Activated CD8-positive, alpha-beta T cell treated with anti-CD3 and anti-CD28 coated beads for 36 hours (primary cell): ENCODE measurements around the gene RTP1. TPM values are rescaled to one million over a fixed set of nuclear protein-coding genes. Genes with fewer than 3 reads are reported as not detected.
"Not testable (repeated sequence)": the region's sequence is repeated elsewhere in the genome, so short reads cannot be mapped to it uniquely, and the experiment has no call there.

Source experiments
- ATAC-seq: fragments of 200-7000 bp; cut with Tn5 transposase; one replicate; pipeline ENCODE4 v1.10.0; 2021; ENCODE audit warnings: mild to moderate bottlenecking, moderate library complexity
- CTCF ChIA-PET: fragments of 350-600 bp; sonication (Branson Sonifier 250); formaldehyde crosslinking; loops from one replicate; lab custom pipeline; 2021; ENCODE audit warnings: antibody characterized with exemption; lab: Charles Lee
- POLR2A ChIA-PET: fragments of 350-600 bp; sonication (Branson Sonifier 250); formaldehyde crosslinking; loops from one replicate; lab custom pipeline; 2021; ENCODE audit warnings: antibody characterized with exemption; lab: Charles Lee
- DNase-seq: peaks from one replicate; pipeline ENCODE4 v3.0.0-alpha.2; 2020
- H3K27ac Mint-ChIP-seq: one replicate; pipeline ENCODE4 v1.8.0; 2021; ENCODE audit warnings: mild to moderate bottlenecking, mixed read lengths
- H3K27me3 Mint-ChIP-seq: one replicate; pipeline ENCODE4 v1.8.0; 2021; ENCODE audit warnings: mixed read lengths
- H3K36me3 Mint-ChIP-seq: one replicate; pipeline ENCODE4 v1.8.0; 2021; ENCODE audit warnings: low read depth, mixed read lengths
- H3K4me1 Mint-ChIP-seq: one replicate; pipeline ENCODE4 v1.8.0; 2021; ENCODE audit warnings: low read depth, mixed read lengths
- H3K4me3 Mint-ChIP-seq: one replicate; pipeline ENCODE4 v1.8.0; 2021; ENCODE audit warnings: mild to moderate bottlenecking, moderate library complexity, mixed read lengths
- H3K9me3 Mint-ChIP-seq: one replicate; pipeline ENCODE4 v1.8.0; 2021; ENCODE audit warnings: mixed read lengths
- intact Hi-C: fragments of 100-400 bp; cut with micrococcal nuclease; formaldehyde crosslinking; loops from one replicate; pipeline ENCODE4 v1.10.0; 2022
- total RNA-seq, 2 experiments: library from RNA; stranded (reverse); gene quantifications; one replicate each; pipeline ENCODE4 v1.2.3, GENCODE V29; 2021
- TF ChIP-seq, protein P1 (sequence below): fragments of 200-600 bp; IDR thresholded peaks from one replicate; pipeline ENCODE4 v1.8.0; 2022; ENCODE audit warnings: antibody characterized with exemption, mild to moderate bottlenecking

The RTP1 gene
- total RNA-seq, 2 experiments from 2014 or later, result not detected

DNA sequence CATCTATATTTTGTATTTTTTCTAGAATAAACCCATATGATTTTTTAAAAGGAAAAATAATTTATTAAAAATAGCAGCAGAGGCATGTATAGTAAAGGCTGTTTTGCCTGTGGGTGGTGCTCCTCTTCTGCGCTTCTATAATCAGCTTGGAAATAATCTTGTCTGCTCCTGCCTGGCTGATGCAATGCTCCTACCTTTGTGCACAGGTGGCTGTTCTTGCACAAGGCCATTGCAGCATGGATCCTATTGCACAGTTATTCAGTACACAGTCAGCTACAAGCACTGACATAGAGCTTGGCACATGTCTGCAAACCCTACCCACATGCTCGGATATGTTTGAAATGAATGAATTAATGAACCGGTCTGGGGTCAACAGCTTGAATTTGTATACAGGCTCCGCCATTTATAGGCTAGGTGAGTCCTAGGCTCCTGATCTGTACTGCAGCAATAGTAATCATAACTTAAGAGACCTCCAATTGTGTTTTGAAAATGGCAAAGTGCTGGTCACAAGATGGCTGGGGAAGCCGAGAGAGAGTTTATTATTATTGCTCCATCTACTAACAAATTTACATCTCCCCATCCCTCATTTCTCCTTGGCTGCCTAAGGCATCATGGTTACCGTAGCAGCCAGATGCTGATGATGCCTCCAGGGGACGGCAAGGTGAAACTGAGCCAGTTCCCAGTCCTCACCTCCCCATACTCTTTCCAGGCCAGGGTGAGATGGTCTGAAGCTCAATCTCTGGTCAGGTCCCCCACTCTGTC lies 532 bp upstream of the RTP1 start:
- no peak overlapping the region for H3K27ac Mint-ChIP-seq
- CTCF ChIA-PET, result no interaction called here

DNA sequence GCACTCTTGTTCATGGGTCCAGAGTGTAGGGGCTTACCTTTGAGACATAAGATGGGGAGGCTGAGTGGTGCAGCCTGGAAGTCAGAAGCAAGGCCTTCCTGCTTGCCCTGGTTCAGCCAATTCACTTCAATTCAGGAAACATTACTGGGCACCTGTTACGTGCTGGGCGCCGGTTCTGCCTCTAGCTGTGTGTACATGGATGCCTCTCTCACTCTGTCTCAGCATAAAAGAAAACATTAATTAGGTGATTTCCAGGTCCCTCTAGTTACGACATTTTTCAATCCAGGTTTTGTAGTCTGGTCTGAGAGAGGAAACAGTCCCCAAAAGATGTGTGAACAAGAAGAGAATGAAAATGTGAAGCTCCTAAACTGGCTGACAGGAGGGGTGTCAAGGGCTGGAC lies 1.2 kb downstream of the RTP1 start:
- Mint-ChIP-seq H3K27me3 (peaks cover 12% of the 10 kb centered on the region), H3K9me3 (no peaks in the 10 kb centered on the region), H3K4me1 (no peaks in the 10 kb centered on the region), H3K27ac (no peak overlapping the region), H3K36me3 (no peaks in the 10 kb centered on the region), H3K4me3 (no peak overlapping the region)
- intact Hi-C loops, result no loop called here
- no peak for ATAC-seq
- ChIA-PET POLR2A (no interaction called here), CTCF (no interaction called here)
- TF ChIP-seq, protein P1, sequence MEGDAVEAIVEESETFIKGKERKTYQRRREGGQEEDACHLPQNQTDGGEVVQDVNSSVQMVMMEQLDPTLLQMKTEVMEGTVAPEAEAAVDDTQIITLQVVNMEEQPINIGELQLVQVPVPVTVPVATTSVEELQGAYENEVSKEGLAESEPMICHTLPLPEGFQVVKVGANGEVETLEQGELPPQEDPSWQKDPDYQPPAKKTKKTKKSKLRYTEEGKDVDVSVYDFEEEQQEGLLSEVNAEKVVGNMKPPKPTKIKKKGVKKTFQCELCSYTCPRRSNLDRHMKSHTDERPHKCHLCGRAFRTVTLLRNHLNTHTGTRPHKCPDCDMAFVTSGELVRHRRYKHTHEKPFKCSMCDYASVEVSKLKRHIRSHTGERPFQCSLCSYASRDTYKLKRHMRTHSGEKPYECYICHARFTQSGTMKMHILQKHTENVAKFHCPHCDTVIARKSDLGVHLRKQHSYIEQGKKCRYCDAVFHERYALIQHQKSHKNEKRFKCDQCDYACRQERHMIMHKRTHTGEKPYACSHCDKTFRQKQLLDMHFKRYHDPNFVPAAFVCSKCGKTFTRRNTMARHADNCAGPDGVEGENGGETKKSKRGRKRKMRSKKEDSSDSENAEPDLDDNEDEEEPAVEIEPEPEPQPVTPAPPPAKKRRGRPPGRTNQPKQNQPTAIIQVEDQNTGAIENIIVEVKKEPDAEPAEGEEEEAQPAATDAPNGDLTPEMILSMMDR, result no peak
- DNase-seq, result no peak

More for the DNA sequence above, 532 bp upstream of the RTP1 start:
- H3K4me3 Mint-ChIP-seq, result no peak overlapping the region
- no peaks in the 10 kb centered on the region for H3K36me3 Mint-ChIP-seq
- TF ChIP-seq, protein P1, result no peak
- no peaks in the 10 kb centered on the region for H3K9me3 Mint-ChIP-seq
- no peaks in the 10 kb centered on the region for H3K4me1 Mint-ChIP-seq
- DNase-seq, result no peak
- peaks cover 15% of the 10 kb centered on the region for H3K27me3 Mint-ChIP-seq
- intact Hi-C loops, result no loop called here
- POLR2A ChIA-PET, result no interaction called here
- no peak for ATAC-seq

DNA sequence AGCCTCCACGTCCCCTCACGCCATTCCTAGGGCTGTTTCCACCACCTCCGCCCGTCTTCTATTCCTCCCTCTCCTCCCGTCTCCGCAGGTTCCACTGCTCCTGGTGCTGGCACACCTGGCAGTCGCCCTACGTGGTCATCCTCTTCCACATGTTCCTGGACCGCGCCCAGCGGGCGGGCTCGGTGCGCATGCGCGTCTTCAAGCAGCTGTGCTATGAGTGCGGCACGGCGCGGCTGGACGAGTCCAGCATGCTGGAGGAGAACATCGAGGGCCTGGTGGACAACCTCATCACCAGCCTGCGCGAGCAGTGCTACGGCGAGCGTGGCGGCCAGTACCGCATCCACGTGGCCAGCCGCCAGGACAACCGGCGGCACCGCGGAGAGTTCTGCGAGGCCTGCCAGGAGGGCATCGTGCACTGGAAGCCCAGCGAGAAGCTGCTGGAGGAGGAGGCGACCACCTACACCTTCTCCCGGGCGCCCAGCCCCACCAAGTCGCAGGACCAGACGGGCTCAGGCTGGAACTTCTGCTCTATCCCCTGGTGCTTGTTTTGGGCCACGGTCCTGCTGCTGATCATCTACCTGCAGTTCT lies 2.3 kb downstream of the RTP1 start:
- H3K27ac Mint-ChIP-seq, H3K36me3 Mint-ChIP-seq, H3K27me3 Mint-ChIP-seq, H3K4me3 Mint-ChIP-seq, H3K4me1 Mint-ChIP-seq, ATAC-seq, CTCF ChIA-PET, intact Hi-C loops, H3K9me3 Mint-ChIP-seq, DNase-seq: not testable (repeated sequence)
- POLR2A ChIA-PET, result interaction anchor here (1.7 kb wide), 1 partner anchor 10 kb away, joined by 5 read pairs; no protein-coding TSS in a partner anchor

DNA sequence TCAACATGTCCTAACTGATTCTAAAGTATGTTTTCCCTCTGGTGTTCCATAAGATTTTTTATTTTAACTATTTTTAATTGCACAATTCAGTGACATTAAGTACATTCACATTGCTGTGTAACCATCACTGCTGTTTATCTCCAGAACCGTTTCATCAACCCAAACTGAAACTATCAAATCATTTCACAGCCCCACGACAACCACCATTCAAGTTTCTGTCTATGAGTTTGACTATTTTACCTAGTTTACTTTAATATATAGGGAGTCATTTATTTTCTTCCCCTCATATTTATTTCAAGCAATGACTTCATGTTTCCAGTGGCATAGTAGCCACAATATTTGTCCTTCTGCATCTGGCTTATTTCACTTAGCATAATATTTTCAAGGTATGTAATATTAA lies 8.4 kb downstream of the RTP1 start:
- CTCF ChIA-PET, result no interaction called here
- intact Hi-C loops, result no loop called here
- Mint-ChIP-seq H3K27ac (no peak overlapping the region), H3K9me3 (no peaks in the 10 kb centered on the region), H3K4me3 (no peak overlapping the region), H3K27me3 (peaks cover 7% of the 10 kb centered on the region), H3K4me1 (no peaks in the 10 kb centered on the region), H3K36me3 (no peaks in the 10 kb centered on the region)
- ATAC-seq, result no peak
- TF ChIP-seq, protein P1, result no peak
- DNase-seq, result no peak
- POLR2A ChIA-PET, result no interaction called here

DNA sequence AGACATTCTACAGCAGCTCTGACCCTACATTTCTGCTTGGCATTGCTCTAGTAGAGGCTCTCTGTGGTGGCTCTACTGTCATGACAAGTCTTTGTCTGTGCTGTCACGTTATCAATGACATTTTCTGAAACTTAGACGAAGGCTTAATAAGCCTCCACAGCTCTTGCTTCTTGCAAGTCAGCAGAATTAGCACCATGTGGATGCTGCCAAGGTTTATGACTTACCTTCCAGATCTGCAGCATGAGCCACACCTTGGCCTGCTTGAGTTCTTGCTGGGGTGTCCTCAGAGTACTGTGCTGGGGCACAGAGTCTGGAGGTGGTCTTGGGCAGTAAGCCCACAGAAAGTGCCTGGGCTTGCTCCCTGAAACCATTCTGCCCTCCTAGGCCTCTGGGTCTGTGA lies 9.8 kb downstream of the RTP1 start:
- ChIA-PET CTCF (interaction anchor here (1.1 kb wide), 1 partner anchor 472 kb away, joined by 3 read pairs; no protein-coding TSS in a partner anchor), POLR2A (no interaction called here)
- Mint-ChIP-seq H3K4me3 (no peak overlapping the region), H3K9me3 (no peaks in the 10 kb centered on the region), H3K27ac (no peak overlapping the region), H3K27me3 (peaks cover 7% of the 10 kb centered on the region), H3K4me1 (no peaks in the 10 kb centered on the region), H3K36me3 (no peaks in the 10 kb centered on the region)
- DNase-seq, result no peak
- intact Hi-C loops, result no loop called here
- TF ChIP-seq, protein P1, result no peak
- ATAC-seq, result no peak
